Renal pelvis (tissue), 4 donors: ENCODE results near the gene BNIP5. TPM values are rescaled to one million over a fixed set of nuclear protein-coding genes. Genes with fewer than 3 reads are reported as not detected.
"Not testable (repeated sequence)": the region's sequence is repeated elsewhere in the genome, so short reads cannot be mapped to it uniquely, and the experiment has no call there.

Experiments used
- DNase-seq: peaks from one replicate; pipeline ENCODE4 v3.0.0-alpha.2; 2013
- polyA plus RNA-seq, 3 donors: library from polyadenylated mRNA; unstranded; fragments of 120-200 nt; gene quantifications; one replicate each; pipeline ENCODE4 v1.2.1, GENCODE V29; 2013; ENCODE audit not compliant: insufficient read length in 3 of 3

Gene BNIP5
- polyA plus RNA-seq, 3 donors, result 0.16 to 0.20 (median 0.19) TPM

- DNase-seq, result no peak
Observed at GRCh38 chr6:36345681-36346466, 9.2 kb upstream of the BNIP5 start.

- no peak for DNase-seq
Observed at GRCh38 chr6:36343109-36343680, 6.5 kb upstream of the BNIP5 start.

DNA sequence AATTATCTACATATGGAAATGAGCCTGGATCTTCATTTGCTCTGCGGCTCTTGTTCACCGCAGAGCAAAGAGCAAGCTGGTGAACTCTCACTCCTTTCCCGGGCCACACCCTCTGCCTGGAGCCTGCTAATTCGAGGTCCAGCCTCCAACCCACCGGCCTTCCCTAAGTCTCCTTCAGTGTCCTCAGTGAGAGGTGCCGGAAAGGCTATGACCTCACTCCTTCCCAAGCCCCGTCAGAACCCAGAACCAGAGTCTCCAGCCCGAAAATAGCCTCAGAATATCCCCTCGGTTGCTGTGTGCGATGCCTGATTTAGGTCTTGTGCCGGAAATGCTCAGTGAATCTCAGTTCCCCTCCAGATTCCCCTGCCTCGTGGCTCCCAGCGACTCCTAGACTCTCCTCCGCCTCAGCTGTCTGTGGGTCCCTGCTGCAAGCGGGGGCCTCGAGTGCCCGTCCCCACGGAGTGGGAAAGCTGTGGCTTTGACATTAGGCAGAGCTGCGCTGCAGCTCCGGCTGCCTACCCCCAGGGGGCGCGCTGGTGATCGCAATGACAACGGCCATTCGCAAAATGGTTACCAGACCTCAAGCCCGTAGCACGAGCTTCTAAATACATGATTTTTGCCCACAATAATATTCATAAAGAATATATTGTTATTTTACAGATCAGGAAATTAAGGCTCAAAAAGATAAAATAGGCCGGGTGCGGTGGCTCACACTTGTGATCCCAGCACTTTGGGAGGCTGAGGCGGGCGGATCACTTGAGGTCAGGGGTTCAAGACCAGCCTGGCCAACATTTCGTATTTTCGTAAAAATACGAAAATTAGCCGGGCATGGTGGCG, 4.1 kb upstream of the BNIP5 start:
- no peak for DNase-seq

DNA sequence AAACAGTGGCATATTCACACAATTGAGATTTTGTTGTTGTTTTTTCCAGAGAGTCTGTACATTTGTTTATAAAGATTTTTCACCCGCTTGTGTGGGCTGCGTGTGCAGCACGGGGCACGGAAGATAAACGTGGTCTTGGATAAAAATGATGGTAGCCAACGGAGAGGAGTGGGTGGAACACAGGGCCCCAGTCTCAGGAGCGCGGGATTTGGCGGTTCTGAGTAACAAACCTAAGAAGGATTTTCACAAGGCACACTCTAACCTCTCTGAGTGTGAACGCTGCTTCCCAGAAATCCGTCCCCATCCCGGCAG, 3.6 kb upstream of the BNIP5 start:
- DNase-seq, result no peak

- no peak for DNase-seq
Observed at GRCh38 chr6:36339146-36339545, 2.5 kb upstream of the BNIP5 start.

DNA sequence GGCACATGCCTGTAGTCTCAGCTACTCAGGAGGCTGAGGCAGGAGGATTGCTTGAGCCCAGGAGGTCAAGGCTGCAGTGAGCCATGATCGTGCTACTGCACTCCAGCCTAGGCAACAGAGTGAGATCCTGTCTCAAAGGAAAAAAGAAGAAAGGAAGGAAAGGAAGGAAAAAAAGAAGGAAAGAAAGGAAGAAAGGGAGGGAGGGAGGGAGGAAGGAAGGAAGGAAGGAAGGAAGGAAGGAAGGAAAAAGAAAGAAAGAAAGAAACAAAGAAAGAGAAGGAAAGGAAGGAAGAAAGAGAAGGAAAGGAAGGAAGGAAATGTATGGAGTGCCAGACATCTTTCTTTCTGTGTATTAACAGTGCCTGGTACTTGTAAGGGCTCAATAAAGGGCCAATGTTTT, 1.5 kb upstream of the BNIP5 start:
- DNase-seq, result not testable (repeated sequence)

GRCh38 chr6:36337814-36338213, 1.1 kb upstream of the BNIP5 start:
- DNase-seq, result no peak

- no peak for DNase-seq
Observed at GRCh38 chr6:36336208-36336710, 429 bp downstream of the BNIP5 start.

GRCh38 chr6:36335465-36336207, 1.1 kb downstream of the BNIP5 start:
- DNase-seq, result no peak

GRCh38 chr6:36334832-36335459, 1.7 kb downstream of the BNIP5 start:
- DNase-seq, result no peak

DNA sequence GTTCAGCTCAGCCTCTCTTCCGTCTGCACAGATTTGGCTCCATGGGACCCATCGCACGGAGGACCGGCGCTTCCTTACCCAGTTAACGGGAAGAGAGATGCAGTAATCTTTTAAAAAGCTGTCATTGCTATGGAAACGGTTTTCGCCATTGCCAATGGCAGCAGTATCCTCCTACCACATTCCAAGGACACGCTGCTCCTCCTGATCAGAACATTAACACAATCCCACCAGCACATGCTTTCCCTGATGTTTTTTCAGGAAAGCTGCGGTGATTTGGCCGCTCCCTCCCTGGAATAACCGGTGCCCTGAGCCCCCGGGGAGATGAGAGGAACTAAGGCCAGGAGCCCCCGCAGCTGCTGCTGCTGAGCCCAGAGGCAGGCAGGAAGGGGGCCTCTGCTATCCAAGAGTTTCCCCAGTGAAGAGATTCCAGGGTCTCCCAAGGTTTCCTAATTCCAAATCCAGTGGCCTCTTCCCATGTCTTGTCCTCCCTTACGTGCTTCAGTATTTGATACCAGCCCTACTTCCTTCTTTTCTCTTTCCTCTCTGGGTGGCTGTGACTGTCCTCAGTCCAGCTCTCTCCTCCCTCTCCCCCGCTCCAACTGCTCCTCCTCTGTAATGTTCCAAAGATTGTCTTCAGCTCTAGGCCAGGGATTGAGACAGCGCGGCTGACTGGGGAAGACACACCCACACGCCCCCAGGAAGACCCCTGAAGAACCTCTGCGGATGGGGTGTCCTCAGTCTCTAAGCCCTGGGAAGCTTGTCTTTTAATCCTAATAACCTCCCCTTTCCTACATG, 2.6 kb downstream of the BNIP5 start:
- no peak for DNase-seq

DNA sequence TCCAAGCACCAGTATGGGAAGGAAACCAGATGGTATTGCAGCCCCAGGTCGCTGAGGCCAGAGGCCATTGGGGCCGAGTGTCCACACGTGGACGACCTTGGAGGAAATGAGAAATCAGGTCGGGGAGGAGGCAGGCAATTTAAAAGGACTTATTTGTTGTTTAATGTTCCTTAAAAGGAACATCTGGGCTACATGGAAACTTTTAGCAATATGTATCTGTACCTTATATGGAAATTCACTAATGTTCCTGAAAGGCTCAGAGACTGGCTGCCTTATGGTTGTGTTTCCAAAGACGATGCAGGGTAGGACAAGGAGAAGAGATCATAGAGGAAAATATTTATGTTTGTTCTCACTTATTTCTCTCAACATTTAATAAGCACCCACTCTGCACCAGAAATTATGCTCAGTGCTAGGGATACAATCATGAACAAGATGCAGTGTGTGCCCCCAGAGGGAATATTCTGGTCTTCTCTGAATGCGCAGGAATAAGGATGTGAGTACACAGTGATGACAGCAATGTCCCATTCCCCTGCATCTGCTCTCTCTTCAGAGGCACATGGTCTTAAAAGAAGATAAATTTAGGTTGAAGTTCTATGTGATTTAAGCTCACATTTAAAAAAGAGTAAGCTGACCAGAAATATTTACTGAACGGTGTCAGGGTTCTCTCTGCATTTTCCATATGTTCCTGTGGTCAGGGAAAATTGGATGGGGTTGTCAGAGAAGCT, 3.4 kb downstream of the BNIP5 start:
- no peak for DNase-seq

DNA sequence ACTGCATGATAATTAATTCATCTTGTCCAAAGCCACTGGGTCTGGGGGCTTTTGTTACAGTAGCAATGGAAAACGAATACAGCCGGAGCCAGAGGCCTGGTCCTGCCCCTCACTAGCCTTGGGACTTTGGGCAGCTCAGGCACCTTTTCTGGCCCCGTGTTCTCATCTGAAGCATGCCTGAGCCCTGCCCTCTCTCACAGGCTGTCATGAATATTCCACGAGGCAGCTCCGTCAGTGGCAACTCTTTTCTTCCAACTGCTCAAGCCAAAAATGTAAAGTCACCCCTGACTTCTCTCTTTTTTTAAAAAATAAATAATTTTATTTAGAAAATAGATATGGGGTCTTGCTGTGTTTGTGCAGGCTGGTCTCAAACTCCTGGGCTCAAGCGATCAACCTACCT, 5.3 kb downstream of the BNIP5 start:
- DNase-seq, result no peak

DNA sequence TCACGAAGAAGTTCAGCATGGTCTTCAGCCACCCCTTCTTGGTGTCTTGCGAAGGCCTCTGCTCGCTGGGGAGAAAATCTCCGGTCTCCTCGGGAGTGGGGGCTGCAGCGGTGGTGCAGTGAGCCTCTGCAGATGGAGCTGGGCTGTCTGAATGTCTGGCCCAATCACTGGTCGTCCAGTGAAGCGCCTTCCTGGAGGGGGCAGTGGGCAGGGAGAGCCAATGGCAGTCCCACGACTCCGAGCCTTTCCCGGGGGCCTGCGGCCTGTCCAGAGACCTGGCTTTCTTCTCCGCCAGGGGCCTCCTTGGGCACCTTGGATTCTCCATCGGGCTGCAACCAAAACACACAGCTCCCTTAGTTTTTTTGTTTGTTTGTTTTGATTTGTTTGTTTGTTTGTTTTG, 6.3 kb downstream of the BNIP5 start:
- no peak for DNase-seq

DNA sequence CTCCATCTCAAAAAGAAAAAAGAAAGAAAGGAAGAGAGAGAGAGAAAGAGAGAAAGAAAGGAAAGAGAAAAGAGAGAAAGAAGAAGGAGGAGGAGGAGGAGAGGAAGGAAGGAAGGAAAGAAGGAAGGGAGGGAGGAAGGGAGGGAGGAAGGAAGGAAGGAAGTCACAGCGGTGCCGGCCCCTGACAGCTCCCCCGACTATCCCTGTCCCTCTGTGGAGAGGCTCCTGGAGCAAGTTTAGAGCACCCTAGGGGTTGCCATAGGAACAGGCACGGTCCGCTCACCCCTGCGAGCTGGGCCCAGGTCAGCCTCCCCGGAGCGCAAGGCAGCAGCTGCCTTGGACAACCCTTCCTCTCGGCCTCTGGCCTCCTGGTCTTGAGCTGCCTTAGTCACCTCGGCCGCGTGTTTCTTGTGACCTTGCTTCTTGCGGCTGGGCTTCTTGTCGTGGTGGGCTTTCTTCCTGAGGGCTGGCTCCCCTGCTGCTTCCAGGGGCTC, 6.8 kb downstream of the BNIP5 start:
- DNase-seq, result no peak

- no peak for DNase-seq
Observed at GRCh38 chr6:36328600-36328999, 8.1 kb downstream of the BNIP5 start.

- DNase-seq, result no peak
Observed at GRCh38 chr6:36327919-36328236, 8.8 kb downstream of the BNIP5 start.

DNA sequence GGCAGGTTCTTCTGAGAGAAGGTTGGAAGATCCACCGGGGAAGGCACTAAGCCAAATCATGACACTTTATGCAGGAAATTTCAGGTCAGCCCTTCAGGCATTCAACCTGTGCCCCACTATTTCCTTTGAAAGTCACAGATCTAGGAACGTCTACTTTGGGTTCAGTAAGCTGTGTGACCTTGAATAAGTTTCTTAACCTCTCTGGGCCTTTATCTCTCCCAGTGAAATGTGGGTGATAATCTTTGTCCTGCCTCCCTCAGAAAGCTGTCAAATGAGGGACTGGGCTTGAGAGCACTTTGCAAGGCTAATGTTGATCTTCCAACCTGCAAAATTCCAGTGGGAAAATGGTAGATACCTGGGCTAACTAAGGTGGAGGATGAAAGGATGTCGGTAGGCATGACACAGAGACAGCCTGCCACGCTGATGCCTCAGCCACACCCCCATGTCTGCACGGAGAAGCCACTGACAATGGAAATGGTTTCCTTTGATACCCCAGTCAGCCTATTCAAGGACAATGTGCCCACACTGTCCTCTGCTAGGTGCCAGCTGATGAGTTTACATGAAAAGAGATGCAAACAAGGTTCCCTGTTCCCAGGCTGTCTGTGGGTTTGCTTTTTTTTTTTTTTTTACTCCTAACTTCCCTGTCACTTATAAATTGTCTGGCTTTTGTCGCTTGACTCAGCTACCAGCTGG, 9.3 kb downstream of the BNIP5 start:
- no peak for DNase-seq

GRCh38 chr6:36326356-36326995, 10.2 kb downstream of the BNIP5 start:
- peak; percentile 61 for DNase-seq
